Thoracic aorta (tissue), 2 donors: ENCODE data around the gene KRT84. TPM values are rescaled to one million over a fixed set of nuclear protein-coding genes. Genes with fewer than 3 reads are reported as not detected.

Experiments used
- ATAC-seq: fragments of 150-250 bp; one replicate; pipeline ENCODE4 v1.8.0; 2017; ENCODE audit warnings: low read depth; ENCODE audit not compliant: insufficient number of reproducible peaks, low FRiP score
- DNase-seq: peaks from one replicate; pipeline ENCODE4 v3.0.0-alpha.2; 2020; ENCODE audit warnings: low spot score
- H3K27ac ChIP-seq, 2 donors: fragments of 200-600 bp; sonication (generic); 1 replicate in 1 of 2; 2 replicates in 1 of 2; pipeline ENCODE4 v1.5.1; 2016; ENCODE audit warnings: mild to moderate bottlenecking in 2 of 2, moderate library complexity in 2 of 2
- H3K27me3 ChIP-seq: fragments of 200-600 bp; sonication (generic); replicated peaks from 2 replicates; pipeline ENCODE4 v1.6.0; 2016; ENCODE audit warnings: mild to moderate bottlenecking; ENCODE audit not compliant: insufficient read depth
- H3K36me3 ChIP-seq: fragments of 200-600 bp; sonication (generic); one replicate; pipeline ENCODE4 v1.5.1; 2016
- H3K4me1 ChIP-seq, 2 donors: fragments of 200-600 bp; sonication (generic); 1 replicate in 1 of 2; 2 replicates in 1 of 2; pipeline versions ENCODE4 v1.5.1 to v1.6.0; 2016; ENCODE audit warnings: low read depth in 2 of 2, mild to moderate bottlenecking in 1 of 2; ENCODE audit not compliant: control insufficient read depth in 1 of 2
- H3K4me3 ChIP-seq: fragments of 200-600 bp; sonication (generic); 2 replicates; pipeline ENCODE4 v1.5.1; 2016; ENCODE audit warnings: mild to moderate bottlenecking
- H3K9me3 ChIP-seq: fragments of 200-600 bp; sonication (generic); 2 replicates; pipeline ENCODE4 v1.5.1; 2016
- total RNA-seq, 2 donors: library from RNA; depleted of rRNA; stranded (reverse); fragments of >200 nt; gene quantifications; one replicate each; pipeline versions ENCODE4 v1.1.0 to v1.2.3, GENCODE V29; 2016
- TF ChIP-seq, protein P1 (sequence below): fragments of 200-600 bp; sonication (generic); IDR thresholded peaks from one replicate; pipeline ENCODE4 v1.5.1; 2019; ENCODE audit warnings: antibody characterized with exemption

The KRT84 gene
- total RNA-seq, 2 donors from 2014 or later = not detected

DNA sequence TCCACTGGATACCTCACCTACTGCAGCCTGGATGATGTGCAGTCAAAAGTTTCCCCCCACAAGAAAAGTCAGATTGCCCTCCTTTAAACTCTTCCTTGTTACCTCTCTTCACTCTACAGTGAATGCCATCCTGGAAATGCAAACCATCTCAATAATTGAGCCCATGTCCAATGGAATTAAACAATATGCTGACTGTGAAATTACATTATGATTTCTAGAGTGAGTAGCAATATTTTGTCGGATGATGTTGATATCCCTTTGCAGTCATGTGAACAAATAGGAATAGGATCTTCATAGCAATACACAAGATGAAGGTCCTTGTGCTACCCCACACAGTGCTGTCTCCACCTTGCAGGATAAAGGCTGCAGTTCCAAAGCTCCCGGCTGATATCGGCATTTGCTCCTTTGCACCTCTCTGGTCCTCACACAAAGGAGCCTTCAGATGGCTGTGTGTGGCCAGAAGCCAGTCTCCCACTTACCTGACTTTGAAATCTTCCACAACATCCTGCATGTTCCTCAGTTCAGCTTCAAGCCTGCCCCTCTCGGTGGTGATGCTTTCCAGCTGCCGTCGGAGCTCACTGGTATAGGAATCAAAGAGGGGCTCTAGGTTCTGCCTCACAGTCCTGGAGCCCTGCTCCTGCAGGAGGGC lies 47.2 kb upstream of the KRT84 start:
- Histone ChIP-seq H3K27me3 (no peaks in the 10 kb centered on the region), H3K4me1 (no peaks in the 10 kb centered on the region), H3K27ac (no peak overlapping the region), H3K9me3 (no peaks in the 10 kb centered on the region), H3K36me3 (no peaks in the 10 kb centered on the region), H3K4me3 (no peak overlapping the region)
- TF ChIP-seq, protein P1, sequence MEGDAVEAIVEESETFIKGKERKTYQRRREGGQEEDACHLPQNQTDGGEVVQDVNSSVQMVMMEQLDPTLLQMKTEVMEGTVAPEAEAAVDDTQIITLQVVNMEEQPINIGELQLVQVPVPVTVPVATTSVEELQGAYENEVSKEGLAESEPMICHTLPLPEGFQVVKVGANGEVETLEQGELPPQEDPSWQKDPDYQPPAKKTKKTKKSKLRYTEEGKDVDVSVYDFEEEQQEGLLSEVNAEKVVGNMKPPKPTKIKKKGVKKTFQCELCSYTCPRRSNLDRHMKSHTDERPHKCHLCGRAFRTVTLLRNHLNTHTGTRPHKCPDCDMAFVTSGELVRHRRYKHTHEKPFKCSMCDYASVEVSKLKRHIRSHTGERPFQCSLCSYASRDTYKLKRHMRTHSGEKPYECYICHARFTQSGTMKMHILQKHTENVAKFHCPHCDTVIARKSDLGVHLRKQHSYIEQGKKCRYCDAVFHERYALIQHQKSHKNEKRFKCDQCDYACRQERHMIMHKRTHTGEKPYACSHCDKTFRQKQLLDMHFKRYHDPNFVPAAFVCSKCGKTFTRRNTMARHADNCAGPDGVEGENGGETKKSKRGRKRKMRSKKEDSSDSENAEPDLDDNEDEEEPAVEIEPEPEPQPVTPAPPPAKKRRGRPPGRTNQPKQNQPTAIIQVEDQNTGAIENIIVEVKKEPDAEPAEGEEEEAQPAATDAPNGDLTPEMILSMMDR = no peak
- DNase-seq (no peak), ATAC-seq (no peak)

DNA sequence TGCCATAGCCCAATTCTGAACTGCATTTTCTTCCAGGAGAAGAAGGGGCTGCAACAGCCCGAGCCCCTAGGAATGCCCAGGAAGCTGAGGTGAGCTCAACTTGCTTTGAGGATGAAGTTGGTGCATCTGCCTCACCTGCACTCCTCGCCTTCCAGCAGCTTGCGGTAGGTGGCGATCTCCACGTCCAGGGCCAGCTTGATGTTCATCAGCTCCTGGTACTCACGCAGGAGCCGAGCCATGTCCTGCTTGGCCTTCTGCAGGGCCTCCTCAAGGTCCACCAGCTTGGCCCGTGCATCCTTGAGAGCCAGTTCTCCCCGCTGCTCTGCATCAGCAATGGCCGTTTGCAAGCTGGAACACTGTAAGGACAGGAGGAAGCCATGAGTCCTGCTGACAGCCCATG lies 42.7 kb upstream of the KRT84 start:
- no peaks in the 10 kb centered on the region for H3K27me3 ChIP-seq
- H3K4me1 ChIP-seq = no peaks in the 10 kb centered on the region
- ATAC-seq (no peak), DNase-seq (no peak)
- no peak overlapping the region for H3K4me3 ChIP-seq
- no peaks in the 10 kb centered on the region for H3K9me3 ChIP-seq
- H3K36me3 ChIP-seq = no peaks in the 10 kb centered on the region
- TF ChIP-seq, protein P1 = no peak
- no peak overlapping the region for H3K27ac ChIP-seq

DNA sequence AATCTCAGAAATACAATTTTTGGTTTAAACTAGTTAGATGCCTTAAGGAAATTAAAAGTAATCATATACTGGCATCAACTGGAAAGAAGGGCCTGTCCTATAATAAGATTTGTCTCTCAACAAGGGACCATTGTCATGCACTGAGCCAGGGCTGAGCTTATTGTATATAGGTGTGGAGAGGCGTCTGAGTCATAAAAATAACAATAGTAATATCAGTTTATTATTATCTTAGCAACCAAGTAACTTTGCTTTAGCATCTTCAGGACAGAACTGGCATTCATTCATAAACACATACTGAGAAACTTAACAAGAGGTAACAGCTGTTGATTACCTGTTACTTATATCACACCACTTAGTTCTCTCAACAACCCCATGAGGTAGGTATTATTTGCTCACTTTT lies 41.6 kb upstream of the KRT84 start:
- Histone ChIP-seq H3K9me3 (no peaks in the 10 kb centered on the region), H3K4me1 (no peaks in the 10 kb centered on the region), H3K27ac (no peak overlapping the region), H3K4me3 (no peak overlapping the region), H3K36me3 (no peaks in the 10 kb centered on the region), H3K27me3 (no peaks in the 10 kb centered on the region)
- ATAC-seq (no peak), DNase-seq (no peak)
- TF ChIP-seq, protein P1 = no peak

DNA sequence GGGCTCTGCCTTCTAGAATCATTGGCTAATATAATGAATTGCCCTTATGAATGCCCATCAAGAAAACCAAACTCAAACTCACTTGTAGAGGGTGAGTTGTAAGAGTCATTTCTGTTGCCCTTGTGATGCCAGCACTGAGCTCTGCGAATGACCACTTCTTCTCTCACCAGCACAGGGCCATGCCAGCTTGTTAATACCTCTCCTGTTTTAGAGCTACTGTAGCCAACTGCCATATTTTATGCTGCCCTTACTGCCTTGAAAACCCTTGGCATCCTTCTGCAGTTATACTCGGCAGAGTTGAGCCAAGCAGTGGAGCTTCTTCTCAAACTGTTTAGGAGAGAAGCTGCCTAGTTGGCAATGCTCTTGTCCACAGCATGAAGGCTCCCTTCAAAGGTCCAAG lies 40.6 kb upstream of the KRT84 start:
- DNase-seq (no peak), ATAC-seq (no peak)
- H3K36me3 ChIP-seq = no peaks in the 10 kb centered on the region
- no peaks in the 10 kb centered on the region for H3K4me1 ChIP-seq
- no peak overlapping the region for H3K4me3 ChIP-seq
- TF ChIP-seq, protein P1 = no peak
- no peak overlapping the region for H3K27ac ChIP-seq
- no peaks in the 10 kb centered on the region for H3K9me3 ChIP-seq
- H3K27me3 ChIP-seq = no peaks in the 10 kb centered on the region

DNA sequence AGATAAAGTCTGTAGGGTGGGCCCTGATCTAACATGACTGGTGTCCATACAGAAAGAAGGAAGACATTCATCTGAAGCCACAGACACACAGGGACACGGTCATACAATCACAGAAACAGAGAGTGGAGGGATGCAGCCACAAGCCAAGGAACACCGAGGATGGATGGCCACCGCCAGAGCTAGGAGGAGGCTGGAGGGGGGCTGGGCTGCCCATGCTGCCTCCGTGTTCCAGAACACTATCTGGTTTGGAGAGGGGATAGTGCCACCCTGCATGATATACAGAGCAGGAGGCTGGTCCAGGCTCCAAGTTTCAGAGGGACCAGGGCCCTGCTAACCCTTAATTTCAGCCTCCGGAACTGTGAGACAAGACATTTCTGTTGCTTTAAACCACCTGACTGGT lies 40.0 kb upstream of the KRT84 start:
- Histone ChIP-seq H3K4me3 (no peak overlapping the region), H3K36me3 (no peaks in the 10 kb centered on the region), H3K9me3 (no peaks in the 10 kb centered on the region), H3K27me3 (no peaks in the 10 kb centered on the region), H3K4me1 (no peaks in the 10 kb centered on the region), H3K27ac (no peak overlapping the region)
- DNase-seq (no peak), ATAC-seq (no peak)
- TF ChIP-seq, protein P1 = no peak
